Central memory CD4-positive, alpha-beta T cell (primary cell): ENCODE data around the gene GAD1.
A peak's percentile ranks its signal among the peaks of the same experiment; 100 is the strongest.

Experiments
- DNase-seq: peaks from one replicate; pipeline ENCODE4 v3.0.0; 2022

The GAD1 gene

DNA sequence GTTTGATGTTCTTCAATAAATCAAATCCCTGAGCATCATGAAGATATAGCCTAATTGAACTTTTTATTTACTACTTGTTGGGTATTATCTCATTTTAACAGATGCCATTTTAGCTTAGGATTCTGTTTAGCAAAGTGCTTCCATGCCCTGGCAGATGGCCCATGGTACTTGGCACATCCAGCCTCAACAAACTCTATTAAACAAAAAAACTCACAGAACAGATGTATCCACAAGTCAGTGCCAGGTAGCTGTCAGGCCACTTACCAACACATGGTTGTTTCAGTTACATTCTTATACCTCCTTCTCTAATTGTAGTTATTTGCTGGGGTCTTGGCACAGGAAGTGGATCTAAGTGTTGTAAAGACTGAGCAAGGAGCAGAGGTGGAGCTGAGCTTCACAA is 29.6 kb downstream of the GAD1 start:
- DNase-seq = no peak

DNA sequence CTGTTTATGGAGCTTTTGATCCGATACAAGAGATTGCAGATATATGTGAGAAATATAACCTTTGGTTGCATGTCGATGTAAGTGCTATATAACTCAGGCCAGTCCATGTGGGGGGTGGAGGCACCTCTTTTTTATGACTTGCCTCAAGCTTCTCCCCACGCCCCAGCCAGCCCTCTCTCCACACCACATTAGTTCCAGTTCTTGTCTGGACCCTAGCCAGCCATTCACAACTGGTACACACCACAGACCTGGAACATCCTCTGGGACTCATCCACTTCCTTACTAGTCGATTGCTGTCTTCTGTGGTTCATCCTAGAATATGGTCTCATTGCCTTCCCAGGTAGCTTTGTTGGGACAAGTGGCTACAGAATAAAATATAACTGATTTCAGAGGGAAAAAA is 31.0 kb downstream of the GAD1 start:
- no peak for DNase-seq

DNA sequence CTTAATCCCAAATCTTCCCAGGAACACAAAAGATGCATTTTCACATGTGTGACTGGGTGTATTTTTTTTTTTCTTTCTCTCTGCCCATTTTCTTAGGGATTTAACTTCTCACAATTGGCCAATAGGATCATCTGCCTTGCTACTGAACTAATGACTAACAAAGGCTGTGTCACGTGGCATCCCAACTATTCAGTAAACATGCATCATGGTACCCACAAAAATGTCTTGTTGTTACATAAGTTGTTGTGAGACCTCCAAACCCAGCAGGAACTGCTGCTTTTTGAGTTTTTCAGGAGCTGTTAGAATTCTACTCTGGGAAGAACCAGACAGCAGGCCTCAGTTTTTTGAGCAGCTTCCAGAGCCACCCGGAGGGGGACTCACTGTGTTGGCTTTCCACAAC is 31.9 kb downstream of the GAD1 start:
- no peak for DNase-seq

DNA sequence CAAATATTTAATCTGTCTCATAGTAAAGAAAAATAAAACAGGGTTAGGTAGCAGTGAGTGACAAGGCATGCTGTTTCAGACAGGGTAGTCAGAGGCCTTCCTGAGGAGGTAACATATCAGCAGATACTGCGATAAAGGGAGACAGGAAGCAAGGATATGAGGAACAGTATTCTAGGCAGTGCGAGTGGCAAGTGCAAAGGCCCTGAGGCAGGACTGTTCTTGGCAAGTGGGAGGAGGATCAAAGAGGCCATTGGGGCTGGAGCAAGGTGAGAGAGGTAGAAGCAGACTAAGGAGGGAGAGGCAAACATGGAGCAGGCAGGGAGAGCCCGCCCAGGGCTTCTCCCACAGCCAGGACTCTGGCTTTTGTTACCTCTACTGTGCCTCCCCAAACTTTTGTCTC is 33.6 kb downstream of the GAD1 start:
- DNase-seq = no peak

DNA sequence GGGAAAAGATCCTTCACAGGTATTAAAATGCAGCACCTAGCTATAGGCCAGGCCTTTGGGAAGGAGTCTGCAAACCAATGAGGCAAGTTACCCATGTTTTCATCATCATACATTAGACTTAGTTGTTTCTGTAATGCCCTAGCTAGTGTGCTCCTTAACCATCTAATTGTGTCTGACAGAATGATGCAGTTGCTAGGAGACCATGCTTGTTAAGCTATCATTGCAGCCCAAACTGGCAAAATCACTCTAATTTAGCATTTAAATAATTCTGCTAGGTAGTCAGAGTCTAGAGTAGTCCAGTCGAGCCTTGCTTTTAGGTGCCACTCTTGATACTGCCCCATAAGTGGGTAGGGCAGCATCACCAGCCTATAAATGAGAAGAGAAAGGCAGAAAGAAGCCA is 34.9 kb downstream of the GAD1 start:
- no peak for DNase-seq

DNA sequence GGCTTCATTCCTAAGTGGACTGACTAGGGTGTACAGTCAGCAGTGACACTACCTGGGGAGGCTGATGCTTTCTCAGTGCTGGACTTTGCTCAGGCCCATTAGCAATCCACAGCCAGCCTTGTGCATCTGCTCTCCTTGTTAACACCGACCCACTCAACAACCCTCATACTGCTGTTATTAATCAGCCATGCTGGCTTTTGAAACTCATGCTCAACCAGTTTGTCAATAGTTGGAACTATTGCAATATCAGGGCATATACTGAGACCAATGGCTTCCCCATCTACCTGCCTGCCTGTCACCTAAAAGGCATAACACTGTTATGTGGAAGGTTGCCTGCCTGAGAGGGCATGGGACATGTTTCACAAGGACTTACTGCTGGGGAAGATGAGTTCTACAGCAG is 39.4 kb downstream of the GAD1 start:
- no peak for DNase-seq

DNA sequence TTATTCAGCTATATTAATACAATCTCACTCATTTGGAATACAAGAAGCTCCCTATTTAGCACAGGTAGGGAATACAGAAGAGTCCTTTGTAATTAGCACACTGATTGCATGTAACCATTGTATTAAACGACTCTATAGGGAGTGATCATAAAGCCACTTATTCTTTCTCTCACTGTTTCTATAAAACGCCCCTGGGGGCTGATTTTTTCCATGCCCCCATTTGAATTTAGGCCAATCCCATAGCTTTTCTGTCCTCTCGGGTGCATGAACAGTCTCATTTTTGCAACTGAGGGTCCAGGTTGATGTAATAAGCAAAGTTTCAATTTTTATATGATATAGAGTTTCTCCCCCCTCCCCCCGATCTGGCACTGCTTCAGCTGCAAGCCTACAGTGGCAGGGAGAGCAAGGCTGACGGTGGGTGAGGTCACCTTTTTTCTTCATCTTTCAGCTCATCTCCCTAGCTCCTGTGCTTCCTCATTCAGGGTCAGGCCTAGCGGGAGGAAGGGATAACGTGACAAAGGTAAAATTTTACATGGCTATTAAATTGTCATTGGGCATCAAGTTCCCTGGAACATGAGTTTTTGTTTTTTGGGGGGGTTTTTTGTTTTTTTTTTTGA is 45.7 kb downstream of the GAD1 start:
- DNase-seq = no peak

DNA sequence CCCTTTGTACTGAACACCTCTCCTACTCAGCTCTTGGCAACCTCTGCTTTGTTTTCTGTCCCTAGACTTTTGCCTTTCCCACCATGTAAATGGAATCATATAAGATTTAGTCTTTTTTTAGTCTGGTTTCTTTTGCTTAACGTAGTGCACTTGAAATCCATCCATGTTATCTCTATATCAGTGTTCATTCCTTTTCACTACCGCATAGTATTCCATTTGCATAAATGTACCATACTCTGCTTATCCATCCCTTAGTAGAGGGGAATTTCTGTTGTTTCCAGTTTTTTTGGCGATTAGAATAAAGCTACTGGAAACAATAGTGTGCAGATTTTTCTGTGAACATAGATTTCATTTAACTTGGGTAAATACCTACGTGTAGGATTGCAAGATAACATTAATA is 46.4 kb downstream of the GAD1 start:
- DNase-seq = no peak

DNA sequence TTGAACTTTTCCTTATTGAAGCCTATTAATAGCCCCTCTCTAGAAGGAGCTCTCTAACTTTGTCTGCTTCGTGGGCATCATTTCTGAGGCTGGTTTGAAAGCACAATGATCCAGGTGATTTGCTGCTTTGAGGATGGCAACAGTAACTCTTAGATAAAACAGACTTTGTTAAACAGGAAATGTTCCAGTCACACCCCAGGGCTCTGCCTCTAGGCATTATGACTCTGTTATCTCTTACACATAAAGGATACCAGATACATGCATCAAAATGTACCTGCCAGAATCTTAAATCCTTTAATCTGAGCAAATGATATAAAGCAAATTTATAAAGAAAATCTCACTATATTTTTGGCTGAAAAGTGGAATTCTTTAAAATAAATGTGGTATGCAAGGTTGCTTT is 52.3 kb downstream of the GAD1 start:
- no peak for DNase-seq

DNA sequence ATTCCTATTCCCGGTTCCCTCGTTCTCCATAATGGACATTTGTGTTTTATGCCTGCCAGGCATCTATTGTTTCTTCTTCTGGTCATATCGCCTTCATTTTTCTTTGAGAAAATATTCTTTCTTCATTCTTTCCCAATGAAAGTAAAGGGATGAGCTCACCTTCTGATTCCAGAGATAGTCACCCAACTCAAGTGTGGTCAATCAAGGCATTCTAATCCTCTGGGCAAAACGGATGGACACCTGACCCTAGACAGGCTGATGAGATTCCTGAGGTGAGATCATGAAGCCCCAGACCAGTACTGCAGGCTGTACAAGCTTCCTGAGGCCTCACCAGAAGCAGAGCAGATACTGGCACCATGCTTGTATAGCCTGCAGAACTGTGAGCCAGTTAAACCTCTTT is 52.8 kb downstream of the GAD1 start:
- no peak for DNase-seq

DNA sequence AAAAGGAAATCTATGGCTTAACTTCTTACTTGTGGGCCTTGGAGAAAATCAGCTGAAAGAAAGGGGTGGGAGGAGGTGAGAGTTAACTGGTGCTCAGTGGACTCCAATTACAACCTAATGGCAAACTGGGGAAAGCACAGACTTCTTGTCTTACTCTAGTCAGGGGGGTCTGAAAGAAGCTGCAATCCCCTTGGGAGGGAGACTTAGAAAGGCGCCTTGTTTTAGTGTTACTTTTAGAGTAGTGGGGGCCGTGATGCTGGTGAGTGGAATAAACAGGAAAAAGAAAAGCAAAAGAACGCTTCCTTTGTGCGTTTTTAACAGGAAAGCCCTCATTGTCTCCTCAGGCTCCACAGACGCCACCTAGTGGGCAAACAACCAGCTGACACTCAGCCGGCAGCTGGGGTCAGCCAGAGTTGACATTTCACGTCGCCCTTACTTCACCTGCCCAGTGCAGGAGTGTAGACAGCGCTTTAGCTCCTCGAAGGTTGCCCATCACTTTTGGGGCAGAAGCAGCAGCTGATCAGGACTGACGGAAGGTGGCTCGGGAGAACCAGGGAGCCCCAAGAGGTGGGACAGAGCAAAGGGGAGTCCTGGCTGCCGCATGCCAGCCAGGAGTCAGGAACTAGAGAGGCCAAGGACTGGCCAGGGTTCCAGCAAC is 56.5 kb downstream of the GAD1 start:
- peak; percentile 51 for DNase-seq

DNA sequence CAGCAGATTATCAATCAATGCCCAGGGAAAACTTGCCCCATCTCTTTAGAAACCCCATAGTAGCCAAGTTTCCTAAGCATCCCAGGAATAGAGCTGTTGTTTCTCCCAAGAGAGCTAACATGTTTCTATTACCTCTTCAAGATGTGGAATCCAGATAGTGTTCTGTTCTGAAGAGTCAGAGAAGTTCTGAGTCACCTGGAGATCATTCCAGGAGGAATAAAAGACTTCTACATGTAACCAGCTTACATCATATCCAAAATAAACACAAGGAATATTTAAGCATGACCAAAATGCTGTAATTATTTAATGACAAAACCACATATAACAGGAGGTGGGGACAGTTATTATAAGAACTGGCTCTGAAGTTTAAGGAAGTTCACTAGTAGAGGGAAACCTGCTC is 61.4 kb downstream of the GAD1 start:
- DNase-seq = no peak

DNA sequence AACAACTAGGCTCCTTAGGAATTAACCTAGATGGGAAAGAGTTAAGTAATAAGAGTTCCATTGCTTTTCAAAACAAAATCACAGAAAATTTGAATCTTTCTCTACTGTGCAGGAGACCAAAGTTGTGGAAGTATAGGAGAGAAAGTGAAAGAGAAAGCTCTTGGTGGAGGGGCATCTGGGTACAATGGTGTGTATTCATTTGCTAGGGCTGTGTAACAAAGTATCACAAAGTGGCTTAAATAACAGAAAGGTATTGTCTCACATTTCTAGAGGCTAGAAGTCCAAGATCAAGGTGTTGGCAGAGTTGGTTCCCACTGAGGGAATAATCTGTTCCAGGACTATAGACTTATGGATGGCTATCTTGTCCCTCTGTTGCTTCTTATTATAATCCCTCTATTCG is 61.8 kb downstream of the GAD1 start:
- DNase-seq = no peak

DNA sequence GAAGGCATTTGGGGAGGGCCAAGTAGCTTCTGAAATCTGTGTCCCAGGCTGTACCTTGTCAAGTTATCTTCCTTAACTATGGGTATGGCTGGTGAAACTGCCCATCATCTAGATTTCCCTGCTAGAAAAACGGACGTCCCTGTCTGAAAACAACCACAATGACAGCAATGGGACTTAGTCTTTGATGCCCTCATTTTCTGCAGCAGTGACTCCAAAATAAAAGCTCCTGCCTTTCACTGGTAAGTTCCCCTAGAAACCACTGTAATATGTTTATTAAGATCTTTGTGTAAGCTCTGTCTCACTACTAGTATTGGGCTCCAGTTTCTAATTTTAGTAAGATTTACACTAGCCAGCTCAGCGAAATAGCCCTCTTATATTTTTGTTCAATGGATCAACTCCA is 65.2 kb downstream of the GAD1 start:
- no peak for DNase-seq

DNA sequence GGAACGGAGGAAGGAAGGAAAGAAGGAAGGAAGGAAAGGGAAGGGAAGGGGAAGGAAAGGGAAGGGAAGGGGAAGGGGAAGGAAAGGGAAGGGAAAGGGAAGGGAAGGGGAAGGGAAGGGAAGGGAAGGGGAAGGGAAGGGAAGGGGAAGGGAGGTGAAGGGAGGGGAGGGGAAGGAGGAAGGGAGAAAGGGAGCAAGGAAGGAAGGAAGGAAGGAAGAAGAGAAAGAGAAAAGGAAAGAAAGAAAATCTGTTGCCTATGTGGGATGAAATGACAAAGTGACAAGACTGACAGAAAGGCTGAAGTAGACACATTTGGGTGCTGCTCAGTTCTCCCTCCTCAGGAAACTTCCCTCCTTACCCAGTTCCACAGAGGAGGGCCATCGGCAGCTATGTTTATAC is 66.1 kb downstream of the GAD1 start:
- DNase-seq = no peak

DNA sequence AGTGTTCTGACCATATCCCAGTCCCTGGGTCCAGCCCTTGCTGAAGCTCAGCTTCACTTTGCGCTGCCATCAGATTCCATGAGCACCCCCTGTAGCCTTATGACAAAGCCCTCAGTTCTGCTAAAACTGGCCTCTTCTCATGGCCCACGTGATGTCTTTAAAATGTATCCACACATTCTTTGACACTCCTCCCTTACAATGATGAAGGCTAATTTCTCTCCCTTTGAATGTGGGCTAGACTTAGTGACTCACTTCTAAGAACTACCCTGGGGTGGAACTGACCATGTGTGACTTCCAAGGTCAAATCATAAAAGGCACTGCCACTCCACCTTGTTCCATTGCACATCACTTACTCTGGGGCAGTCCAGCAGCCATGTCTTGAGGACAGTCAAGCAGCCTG is 67.0 kb downstream of the GAD1 start:
- no peak for DNase-seq

DNA sequence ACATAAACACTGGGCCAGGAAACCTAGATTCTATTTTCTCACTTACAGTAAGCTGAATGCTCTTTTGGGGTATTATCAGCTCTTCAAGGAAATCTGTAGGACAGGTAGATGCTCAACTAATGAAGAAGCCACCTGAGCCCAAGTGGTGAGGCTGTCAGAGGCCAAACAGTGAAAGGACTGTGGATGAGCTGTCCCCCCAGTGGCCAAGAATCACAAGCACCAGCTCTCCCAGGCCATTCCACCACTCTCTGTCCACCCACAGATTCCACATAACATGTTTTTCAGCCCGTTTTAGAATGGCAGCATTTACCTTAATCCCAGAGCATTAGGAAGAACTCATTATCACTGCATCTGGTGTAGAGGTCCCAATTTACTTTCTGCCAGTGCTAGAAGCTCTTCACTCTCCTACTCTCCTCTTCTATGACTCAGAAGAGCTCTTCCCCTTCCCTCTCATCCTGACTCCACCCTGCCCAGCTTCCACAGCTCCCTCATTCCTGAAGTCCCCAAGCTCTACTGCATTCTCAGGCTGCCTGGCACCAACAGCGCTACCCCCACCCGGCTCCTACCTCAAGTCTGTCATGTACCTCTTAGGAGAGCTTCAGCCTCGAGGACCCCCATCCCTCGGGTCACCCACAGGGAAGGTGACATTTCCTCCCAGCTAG is 68.6 kb downstream of the GAD1 start:
- DNase-seq = no peak

DNA sequence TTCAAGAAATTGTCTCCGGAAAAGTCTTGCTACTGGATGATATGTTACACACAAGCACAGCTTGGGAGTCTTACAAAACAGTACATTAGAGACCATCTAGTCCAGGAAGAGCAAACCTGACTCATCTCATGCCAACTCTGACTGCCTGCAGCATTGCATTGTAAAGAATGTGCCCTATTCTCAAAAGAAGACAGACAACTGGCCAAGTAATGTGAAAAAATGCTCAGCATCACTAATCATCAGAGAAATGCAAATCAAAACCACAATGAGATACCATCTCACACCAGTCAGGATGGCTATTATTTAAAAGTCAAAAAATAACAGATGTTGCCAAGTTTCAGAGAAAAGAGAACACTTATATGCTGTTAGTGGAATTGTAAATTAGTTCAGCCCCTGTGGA is 69.7 kb downstream of the GAD1 start:
- DNase-seq = no peak

DNA sequence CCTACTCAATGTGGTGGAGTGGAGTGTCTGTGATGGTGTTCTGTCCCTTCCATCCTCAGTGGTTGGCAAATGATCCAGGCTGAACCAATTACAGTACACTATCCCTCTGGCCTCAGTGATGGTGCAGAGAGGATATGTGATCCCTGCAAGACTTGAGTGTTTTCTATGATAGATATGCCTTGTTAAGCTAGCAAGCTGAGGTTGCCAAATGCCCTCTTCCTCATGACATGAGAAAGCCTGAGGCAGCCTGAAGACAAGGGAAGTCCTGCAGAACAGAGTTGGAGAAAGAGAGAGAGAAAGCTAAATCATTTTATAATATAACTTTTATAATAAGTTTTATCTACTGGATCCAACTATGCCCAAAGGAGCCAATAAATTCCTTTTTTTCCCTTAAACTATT is 70.8 kb downstream of the GAD1 start:
- no peak for DNase-seq

DNA sequence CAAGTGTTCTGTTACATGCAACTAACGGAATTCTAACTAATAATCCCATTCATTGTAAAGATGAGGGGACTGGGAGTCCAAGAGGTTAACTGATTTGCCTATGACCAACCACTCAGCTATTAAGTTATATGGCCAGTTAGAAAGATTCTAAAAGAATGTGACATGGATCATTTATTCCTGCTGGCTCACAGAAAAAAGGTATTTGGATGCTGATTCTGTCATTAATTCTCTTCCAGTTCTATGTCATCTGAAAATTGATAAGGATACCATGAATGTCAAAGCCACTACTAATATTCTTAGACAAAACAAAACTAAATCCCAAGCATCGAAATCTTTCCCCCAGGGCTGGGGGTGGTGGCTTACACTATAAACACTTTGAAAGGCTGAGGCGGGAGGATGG is 71.2 kb downstream of the GAD1 start:
- DNase-seq = no peak

DNA sequence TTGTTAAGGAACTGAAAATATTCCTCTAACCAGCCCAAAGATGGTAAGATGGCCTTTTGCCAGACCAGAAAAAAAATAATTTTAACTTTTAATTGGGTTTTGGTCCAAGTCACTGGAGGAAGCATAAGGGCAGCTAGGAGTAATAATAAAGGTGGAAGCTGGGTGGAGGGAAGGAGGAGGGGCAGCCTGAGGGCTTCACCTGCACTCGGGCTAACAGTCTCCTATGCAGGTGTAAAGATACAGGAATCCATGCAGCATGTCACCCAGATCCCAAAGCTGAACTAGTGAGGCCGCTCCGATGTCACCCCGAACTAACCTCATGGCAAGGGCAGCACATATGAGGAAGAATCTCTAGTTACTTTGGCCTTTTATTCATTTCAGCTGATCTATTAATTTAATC is 75.2 kb downstream of the GAD1 start:
- DNase-seq = no peak

DNA sequence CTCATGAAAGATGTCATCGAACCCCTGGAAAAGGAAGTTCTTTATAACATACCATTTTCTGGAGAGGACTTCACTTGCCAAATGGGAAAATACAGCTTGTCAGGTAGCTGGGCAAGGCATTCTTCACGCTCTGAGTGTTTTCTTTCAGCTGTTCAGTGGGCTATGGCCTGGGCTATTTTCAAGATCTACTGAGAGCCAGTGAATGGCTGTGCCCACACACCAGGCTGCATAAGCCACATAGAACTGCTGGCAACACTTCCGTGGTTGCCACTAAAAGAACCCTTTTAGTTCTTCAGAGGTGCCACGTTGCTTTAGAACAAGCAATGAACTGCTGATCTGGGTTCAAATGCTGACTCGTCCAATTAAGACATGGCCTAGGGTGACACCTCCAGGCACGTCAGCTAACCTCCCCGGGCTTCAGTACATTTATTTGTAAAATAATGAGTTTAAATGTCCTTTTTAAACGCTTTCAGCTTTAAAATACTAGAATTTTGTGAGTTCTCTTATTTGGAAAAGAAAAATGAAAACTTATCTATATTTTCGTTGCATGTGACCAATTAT is 75.8 kb downstream of the GAD1 start:
- DNase-seq = no peak

DNA sequence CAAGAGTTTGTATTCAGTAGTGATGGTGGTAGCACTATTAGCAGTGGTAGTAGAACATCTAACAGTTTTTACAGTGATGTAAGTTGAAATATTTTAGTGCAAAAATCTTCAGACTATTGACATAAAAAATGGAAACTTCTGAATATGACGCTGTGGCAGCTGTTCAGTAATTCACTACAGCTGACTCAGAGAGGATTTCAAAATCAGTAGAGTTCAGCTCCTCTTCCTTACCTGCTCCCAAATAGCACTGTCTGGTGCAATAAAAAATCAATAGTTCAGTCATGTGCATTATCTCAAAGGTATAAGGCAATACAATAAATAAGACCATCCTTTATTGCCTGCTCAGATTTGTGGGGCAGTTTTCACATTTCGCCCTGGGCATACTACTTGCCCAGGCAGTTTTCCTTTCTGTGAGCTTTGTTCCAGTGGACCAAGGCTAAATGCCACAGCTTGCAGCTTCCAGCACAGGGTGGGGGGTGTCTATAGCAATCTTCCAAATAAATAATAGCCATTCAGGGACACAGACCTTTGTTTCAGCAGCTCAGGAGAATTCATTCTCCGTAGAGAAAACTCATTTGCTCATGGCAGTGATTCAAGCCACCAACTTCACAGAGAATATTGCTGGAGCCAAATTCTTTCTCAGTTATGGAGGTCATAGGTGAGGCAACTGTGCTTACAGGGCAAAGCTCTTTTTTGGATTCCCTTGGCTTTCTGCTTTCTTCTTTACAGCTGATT is 78.5 kb downstream of the GAD1 start:
- DNase-seq = no peak

DNA sequence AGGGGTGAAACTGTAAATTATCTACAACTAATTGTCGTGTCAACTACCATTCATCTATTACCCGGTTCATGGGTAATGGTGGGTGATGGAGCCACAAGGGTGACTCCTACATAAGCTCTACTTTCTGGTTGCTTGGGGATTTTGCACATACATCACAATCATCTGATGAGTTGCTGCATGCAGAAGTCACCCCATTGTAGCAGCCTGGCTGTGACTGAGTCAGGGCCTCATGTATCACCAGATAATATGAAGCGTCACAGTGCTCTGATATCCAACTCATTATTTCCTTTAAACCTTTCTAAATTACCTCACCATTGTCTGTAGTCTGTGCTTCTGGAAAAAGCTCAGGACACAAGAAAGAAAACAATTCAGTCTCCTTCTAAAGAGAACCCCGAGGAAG is 79.9 kb downstream of the GAD1 start:
- no peak for DNase-seq
